GM12891 (cell line): ENCODE results near the gene SLC25A22. TPM values are rescaled to one million over a fixed set of nuclear protein-coding genes. Genes with fewer than 3 reads are reported as not detected.
A peak's percentile ranks its signal among the peaks of the same experiment; 100 is the strongest.

Experiments used
- DNase-seq: peaks from one replicate; pipeline ENCODE4 v3.0.0; 2011; ENCODE audit warnings: low spot score; ENCODE audit not compliant: insufficient read length
- FAIRE-seq: peaks from 2 replicates; lab custom pipeline; 2011; peaks lifted over from hg19 to GRCh38; lab: Jason Lieb, UNC
- PAX5 ChIP-seq: IDR thresholded peaks from 2 replicates; pipeline ENCODE4 v1.6.1; 2011; ENCODE audit warnings: low read length, moderate library complexity, mild to moderate bottlenecking; ENCODE audit not compliant: insufficient read depth, severe bottlenecking
- POLR2A ChIP-seq: IDR thresholded peaks from 2 replicates; pipeline ENCODE4 v1.6.1; 2011; ENCODE audit warnings: low read depth, low read length, control low read depth
- POLR2AphosphoS5 ChIP-seq: IDR thresholded peaks from 2 replicates; pipeline ENCODE4 v1.6.1; 2011; ENCODE audit warnings: low read depth, low read length, control low read depth
- POU2F2 ChIP-seq: IDR thresholded peaks from 2 replicates; pipeline ENCODE4 v1.6.1; 2011; ENCODE audit warnings: low read depth, mild to moderate bottlenecking, control low read depth, low read length, moderate library complexity
- SPI1 ChIP-seq: IDR thresholded peaks from 2 replicates; pipeline ENCODE4 v1.6.1; 2011; ENCODE audit warnings: low read depth, low read length, control low read depth
- TAF1 ChIP-seq: IDR thresholded peaks from 2 replicates; pipeline ENCODE4 v1.6.1; 2011; ENCODE audit warnings: low read depth, low read length, control low read depth
- polyA plus RNA-seq: library from polyadenylated mRNA; unstranded; fragments of >200 nt; gene quantifications from one replicate; pipeline ENCODE4 v1.2.1, GENCODE V29; 2012; ENCODE audit warnings: low read depth, missing spikeins, inconsistent platforms; ENCODE audit not compliant: missing spikeins

SLC25A22 gene
- 8.2 TPM for polyA plus RNA-seq

DNA sequence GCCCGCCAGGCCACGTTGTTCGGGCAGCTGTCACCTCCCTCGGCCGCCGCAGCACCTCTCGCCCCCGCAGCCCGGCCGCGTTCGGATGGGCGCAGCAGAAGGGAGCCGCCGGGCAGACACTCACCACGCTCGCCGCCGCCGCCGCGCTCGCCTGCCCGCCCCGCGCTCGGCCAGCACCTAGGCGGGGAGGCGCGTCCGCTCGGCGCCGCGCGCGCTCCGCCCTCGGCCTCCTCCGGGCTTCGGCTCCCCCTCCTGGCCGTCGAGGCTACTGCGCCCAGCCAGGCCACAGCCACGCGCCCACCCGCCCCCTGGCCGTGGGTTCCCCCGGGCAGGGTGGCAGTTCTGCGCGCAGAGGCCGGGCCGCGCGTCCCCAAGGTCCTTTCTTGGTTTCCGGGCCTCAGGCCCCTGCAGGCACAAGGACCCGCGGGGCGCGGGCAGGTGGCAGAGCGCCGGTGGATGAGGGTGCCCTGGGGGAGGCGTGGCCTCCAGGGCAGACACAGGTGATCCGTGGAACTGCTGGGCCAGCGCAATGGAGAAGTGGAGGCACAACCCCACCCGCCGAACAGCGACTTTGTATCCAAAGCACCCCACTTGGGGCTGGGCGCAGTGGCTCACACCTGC, at the start of gene SLC25A22:
Gene SLC25A22, minus strand, starts transcription at position 189 of the 621 bp plus-strand sequence. CDS start 3,275 bp downstream, outside the sequence.
- peak; percentile 99 for DNase-seq
- TF ChIP-seq SPI1 (no peak), POLR2AphosphoS5 (no peak), PAX5 (no peak)
- peak; percentile 99 for FAIRE-seq

DNA sequence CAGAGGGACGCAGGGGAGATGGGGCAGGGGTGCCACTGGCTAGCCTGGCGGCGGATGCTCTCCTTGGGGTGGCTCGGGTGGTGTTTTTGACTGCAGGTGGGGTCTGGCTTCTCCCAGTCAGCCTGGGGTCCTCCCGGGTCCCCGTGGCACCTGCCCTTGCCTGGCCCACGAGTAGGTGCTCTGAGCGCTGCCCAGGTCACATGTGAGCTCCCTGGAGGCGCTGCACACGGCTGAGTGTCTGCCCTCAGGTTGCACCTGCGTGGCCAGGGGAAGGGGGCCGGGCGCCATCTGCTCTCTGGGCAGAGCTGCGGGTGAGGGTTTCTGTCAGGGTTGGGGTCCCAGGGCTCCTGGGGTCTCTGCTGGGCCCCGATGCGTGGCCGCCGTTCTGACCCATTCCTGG, 49.8 kb upstream of the SLC25A22 start:
- TF ChIP-seq POLR2AphosphoS5 (no peak), POU2F2 (no peak), TAF1 (no peak), POLR2A (no peak), PAX5 (no peak), SPI1 (no peak)
- no peak for FAIRE-seq
- DNase-seq = no peak

DNA sequence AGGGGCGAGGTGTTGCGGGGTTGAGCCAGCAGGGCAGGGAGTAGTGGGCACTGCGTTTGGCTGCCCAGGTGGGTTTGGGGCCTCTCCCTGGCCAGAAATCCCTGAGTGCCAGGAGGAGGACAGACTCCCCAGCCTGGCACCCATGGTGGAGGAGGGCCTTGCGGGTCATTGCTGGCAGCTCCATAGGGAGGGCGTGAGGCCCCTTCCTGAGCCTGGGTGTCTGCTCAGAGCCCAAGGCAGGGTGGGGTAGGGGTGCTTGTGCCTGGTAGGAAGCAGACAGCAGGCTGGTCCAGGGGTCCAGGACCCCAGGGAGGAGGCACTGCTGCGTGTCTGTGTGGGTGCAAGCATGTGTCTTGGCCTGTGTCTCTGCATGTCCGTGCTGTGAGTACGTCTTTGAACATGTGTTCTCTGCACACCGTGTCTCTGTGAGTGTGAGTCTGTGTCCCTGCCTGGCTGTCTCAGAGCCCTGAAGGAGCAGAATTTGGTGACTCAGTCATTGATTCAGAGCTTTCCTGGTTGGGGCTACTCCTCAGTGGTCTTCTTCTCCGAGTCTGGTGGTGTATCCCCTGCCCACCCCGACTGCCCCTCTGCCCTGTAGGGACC, 48.5 kb upstream of the SLC25A22 start:
- TF ChIP-seq PAX5 = no peak
- no peak for TF ChIP-seq POLR2A
- TF ChIP-seq POLR2AphosphoS5 = no peak
- no peak for TF ChIP-seq TAF1
- DNase-seq (no peak), FAIRE-seq (no peak)

DNA sequence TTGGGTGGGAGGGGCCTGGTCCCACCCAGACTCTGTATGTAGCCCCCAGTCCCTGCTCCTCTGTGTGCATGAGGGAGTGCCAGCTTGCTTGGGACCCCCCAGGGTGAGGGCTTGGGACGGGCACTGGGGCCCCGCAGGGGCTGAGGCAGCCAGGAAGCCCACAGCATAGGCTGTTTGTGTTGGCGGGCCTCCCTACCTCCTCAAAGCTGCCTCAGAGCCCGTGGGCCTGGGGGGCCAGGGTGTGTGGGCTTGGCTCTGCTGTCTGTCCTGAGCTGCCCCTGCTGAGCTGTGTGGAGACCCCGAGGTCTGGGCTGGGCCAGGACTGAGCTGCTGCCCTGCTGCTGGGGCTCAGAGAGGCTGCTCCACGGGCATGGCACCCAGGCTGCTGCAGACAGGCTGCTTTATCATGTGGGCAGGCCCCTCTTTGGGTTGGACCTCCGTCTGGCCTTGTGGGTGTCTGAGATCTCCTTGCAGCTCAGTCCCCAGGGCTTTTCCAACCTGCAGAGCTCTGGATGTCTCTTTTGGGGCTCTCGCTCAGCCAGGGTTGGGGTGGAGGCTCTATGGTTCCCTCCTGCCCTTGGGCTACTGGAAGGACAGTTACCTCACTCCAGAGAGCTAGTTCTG, 47.9 kb upstream of the SLC25A22 start:
- no peak for FAIRE-seq
- DNase-seq = no peak

DNA sequence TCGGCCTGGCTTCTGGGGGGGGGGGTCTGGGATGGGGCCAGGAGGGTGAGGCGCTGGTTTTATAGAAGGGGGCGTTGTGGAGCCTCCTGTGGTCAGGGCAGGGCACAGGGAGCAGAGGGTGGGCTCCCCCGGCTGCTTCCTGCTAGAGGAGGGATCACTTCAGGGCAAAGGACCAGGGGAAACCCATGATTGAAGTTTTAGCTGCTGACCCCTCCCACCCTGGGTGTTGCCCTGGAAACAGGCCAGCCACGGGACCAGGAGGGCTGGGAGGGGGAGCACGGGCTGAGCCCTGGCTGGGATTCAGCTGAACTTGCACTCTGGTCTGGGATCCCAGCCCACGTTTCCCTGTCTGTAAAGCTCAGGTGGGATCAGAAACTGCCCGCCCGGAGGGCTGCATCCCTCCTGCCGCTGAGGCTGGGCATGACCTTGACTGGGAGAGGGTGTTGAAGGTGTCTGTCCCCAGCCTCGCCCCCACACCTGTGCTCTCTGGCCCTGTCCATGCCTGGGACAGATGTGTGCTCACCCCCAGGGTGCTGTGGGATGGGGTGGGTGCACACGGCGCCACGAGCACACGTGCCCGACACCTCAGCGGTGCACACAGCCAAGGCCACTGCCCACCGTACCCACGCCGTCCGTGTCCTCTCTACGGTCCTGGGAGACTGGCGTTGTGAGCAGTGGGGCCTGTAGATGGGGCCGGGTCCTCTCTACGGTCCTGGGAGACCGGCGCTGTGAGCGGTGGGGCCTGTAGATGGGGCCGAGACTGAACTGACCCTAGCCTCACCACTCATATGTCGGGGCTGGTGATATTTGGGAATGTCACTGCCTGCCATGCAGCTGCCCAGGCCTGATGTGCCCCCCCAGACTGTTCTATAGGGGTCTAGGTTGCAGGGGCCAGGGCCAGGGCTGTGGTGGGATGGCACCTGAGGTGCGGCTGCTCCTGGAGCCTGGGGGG, 46.9 kb upstream of the SLC25A22 start:
- FAIRE-seq (no peak), DNase-seq (no peak)
- TF ChIP-seq POLR2AphosphoS5 (no peak), POU2F2 (no peak), SPI1 (no peak), TAF1 (no peak), POLR2A (no peak), PAX5 (no peak)

More for the DNA sequence above, 47.9 kb upstream of the SLC25A22 start:
- TF ChIP-seq POU2F2 = no peak
- TF ChIP-seq POLR2AphosphoS5 = no peak
- TF ChIP-seq SPI1 = no peak

DNA sequence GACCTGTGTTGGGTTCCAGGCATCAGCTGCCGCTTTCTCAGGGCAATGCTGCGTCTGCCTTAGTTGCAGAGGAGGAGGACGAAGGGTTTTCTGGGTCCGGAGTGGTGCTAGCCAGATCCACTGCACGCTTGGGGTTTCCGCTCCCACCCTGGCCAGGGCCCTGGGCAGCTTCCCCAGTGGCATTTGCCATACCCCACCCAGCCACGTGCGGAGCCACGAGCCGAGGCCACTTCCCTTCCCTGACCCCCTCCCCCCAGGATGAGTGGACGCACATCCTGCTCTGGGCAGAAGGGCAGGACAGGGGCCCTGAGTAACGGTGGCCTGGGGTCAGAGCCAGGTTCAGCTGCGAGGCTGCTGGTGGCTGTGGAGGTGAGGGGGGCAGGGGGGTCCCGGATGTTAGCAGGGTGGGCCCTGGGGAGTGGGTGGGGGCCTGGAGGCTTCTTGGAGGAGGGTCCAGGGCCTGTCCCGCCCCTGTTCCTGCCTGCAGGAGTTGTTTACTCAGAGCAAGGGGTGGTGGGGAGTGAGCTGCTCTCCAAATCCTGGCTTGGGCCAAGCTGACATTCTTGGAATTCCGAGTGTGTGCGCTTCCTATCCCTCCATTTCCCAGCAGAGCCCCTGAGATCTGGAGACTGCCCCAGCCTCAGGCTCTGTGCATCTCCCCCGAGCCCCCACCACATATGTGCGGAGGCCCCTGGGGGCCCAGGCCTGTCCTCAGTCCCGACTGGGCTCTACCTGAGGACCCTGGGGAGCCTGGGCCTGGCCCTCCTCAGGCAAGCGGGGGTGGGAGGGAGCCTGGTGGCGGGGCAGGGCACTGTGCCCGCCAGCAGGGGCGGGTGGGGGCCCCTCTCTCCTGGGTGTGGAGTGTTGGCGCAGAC, 46.0 kb upstream of the SLC25A22 start:
- DNase-seq (no peak), FAIRE-seq (peak; percentile 54)
- no peak for TF ChIP-seq POLR2AphosphoS5
- TF ChIP-seq PAX5 = no peak
- TF ChIP-seq POU2F2 = no peak
- no peak for TF ChIP-seq SPI1
- TF ChIP-seq POLR2A = no peak
- TF ChIP-seq TAF1 = no peak

DNA sequence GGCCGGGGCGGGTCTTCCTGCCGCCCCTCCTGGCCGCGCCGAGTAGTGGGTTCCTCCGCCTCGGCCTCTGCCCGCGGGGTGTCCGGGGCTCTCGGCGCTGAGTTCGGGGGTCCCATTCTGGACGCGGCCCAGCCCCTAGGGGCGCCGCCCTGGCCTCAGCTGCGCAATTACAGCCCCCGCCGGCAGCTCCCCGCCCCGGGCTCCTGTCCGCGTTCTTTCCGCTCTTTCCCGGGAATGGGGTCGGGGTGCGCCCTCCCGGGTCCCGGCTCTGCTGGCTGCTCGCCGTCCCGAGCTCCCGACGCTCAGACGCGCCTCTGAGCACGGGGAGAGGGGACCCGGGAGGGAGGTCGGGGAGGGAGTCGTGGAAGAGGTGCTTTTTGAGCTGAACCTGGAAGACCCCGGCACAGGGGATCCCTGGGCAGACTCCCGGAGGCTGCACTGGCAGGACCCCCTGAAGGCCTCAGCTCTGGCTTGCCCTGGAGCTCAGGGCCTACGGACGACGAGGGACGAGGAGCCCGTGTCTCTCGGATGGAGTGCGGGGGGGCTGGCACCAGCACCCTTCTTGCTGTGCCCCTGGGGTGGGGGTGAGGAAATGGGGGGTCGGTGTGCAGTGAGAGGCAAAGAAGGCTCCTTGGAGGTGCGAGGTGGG, 45.1 kb upstream of the SLC25A22 start:
- no peak for TF ChIP-seq POLR2AphosphoS5
- no peak for TF ChIP-seq POLR2A
- TF ChIP-seq POU2F2 = no peak
- TF ChIP-seq TAF1 = no peak
- no peak for DNase-seq
- FAIRE-seq = no peak

DNA sequence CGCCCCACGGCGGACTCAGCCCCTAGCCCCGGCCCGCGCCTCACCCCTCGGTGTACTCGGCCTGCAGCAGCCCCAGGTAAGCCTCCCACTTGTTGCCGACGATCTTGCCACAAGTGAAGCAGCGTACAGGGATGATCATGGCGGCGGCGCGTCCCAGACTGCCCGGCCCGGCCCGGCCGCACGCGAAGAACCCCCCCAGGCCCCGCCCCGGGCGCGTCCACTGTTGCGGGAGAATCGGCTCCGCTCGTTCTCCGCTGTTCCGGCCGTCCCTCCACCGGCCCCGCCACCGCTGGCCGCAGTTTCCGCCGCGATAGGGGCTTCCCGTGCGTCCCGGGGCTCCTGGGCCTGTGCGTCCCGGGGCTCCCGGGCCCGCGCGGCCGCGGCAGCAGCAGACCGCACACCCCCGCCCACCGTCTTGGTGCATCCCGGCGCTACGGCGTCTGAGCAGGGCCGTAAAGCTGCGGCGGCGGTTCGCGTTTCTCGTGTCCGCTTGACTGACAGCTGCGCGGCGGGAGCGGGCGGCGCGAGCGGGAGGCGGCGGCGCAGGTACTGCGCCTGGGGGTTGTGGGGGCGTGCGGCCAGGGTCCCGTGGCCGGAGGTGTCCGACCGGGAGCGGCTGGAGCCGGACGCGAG, 44.4 kb upstream of the SLC25A22 start, which contains the start of the genes POLR2L and TSPAN4:
Gene POLR2L, minus strand, starts transcription at position 160 of the 633 bp plus-strand sequence. Its CDS starts 21 bp downstream, at position 139.
Gene TSPAN4, plus strand, starts transcription at position 483 of the 633 bp plus-strand sequence. CDS start 7,453 bp downstream, outside the sequence.
- TF ChIP-seq POLR2A (peak; percentile 99), PAX5 (no peak), SPI1 (no peak), POU2F2 (peak; percentile 85), POLR2AphosphoS5 (peak; percentile 98), TAF1 (peak; percentile 93)
- peak; percentile 98 for DNase-seq
- peak; percentile 99 for FAIRE-seq
